GM19395 (cell line): ENCODE measurements around the gene SMARCC2.
"Not testable (repeated sequence)": the region's sequence is repeated elsewhere in the genome, so short reads cannot be mapped to it uniquely, and the experiment has no call there.

Experiments used
- ATAC-seq: cut with Tn5 transposase; IDR thresholded peaks from one replicate; pipeline ENCODE4 v1.9.1; 2021; ENCODE audit warnings: mild to moderate bottlenecking, moderate library complexity; ENCODE audit not compliant: unreplicated experiment

The SMARCC2 gene

GRCh38 chr12:56212361-56212760 is 23.1 kb upstream of the SMARCC2 start:
- no peak for ATAC-seq

- ATAC-seq: no peak
Observed at GRCh38 chr12:56208006-56208405, 18.7 kb upstream of the SMARCC2 start.

GRCh38 chr12:56206452-56207166 is 17.3 kb upstream of the SMARCC2 start:
- ATAC-seq: no peak

GRCh38 chr12:56205445-56205844 is 16.2 kb upstream of the SMARCC2 start:
- no peak for ATAC-seq

GRCh38 chr12:56204275-56204674 is 15.0 kb upstream of the SMARCC2 start:
- ATAC-seq: no peak

GRCh38 chr12:56202838-56203237 is 13.6 kb upstream of the SMARCC2 start:
- ATAC-seq: no peak

GRCh38 chr12:56202366-56202765 is 13.1 kb upstream of the SMARCC2 start:
- ATAC-seq: no peak

- no peak for ATAC-seq
Observed at GRCh38 chr12:56198836-56199235, 9.6 kb upstream of the SMARCC2 start.

GRCh38 chr12:56197921-56198635 is 8.8 kb upstream of the SMARCC2 start:
- ATAC-seq: no peak

- not testable (repeated sequence) for ATAC-seq
Observed at GRCh38 chr12:56196818-56197550, 7.7 kb upstream of the SMARCC2 start.

- no peak for ATAC-seq
Observed at GRCh38 chr12:56193025-56193578, 3.8 kb upstream of the SMARCC2 start.

GRCh38 chr12:56192582-56192981 is 3.3 kb upstream of the SMARCC2 start:
- ATAC-seq: no peak

GRCh38 chr12:56190695-56191155 is 1.4 kb upstream of the SMARCC2 start:
- no peak for ATAC-seq

GRCh38 chr12:56189918-56190694 is 823 bp upstream of the SMARCC2 start:
- peak; percentile 44 for ATAC-seq

- ATAC-seq: no peak
Observed at GRCh38 chr12:56188778-56189098, 545 bp downstream of the SMARCC2 start.

- ATAC-seq: no peak
Observed at GRCh38 chr12:56188131-56188777, 1.0 kb downstream of the SMARCC2 start.

- no peak for ATAC-seq
Observed at GRCh38 chr12:56186957-56187356, 2.3 kb downstream of the SMARCC2 start.

GRCh38 chr12:56178347-56178746 is 10.9 kb downstream of the SMARCC2 start:
- ATAC-seq: no peak

GRCh38 chr12:56172839-56173238 is 16.4 kb downstream of the SMARCC2 start:
- ATAC-seq: no peak

- no peak for ATAC-seq
Observed at GRCh38 chr12:56169229-56169759, 20.0 kb downstream of the SMARCC2 start.
